CD1c-positive myeloid dendritic cell (primary cell): Measurements from ENCODE around the gene IRAK1BP1.
"Not testable (repeated sequence)": the region's sequence is repeated elsewhere in the genome, so short reads cannot be mapped to it uniquely, and the experiment has no call there.

Experiments used
- DNase-seq: peaks from one replicate; pipeline ENCODE4 v3.0.0-alpha.2; 2016; ENCODE audit errors: extremely low spot score

Gene IRAK1BP1

GRCh38 chr6:78867370-78868040 lies at the start of gene IRAK1BP1:
Gene IRAK1BP1 (plus strand): TSS chr6:78867551. CDS start chr6:78867577, 26 bp downstream.
- peak; percentile 68 for DNase-seq

GRCh38 chr6:78824045-78824444 lies 43.3 kb upstream of the IRAK1BP1 start:
- DNase-seq, result no peak

- no peak for DNase-seq
These were observed 37.9 kb upstream of the IRAK1BP1 start for GRCh38 chr6:78829407-78829806.

GRCh38 chr6:78830805-78831204 lies 36.5 kb upstream of the IRAK1BP1 start:
- DNase-seq, result no peak

GRCh38 chr6:78831492-78831891 lies 35.9 kb upstream of the IRAK1BP1 start:
- no peak for DNase-seq

GRCh38 chr6:78832091-78832808 lies 35.1 kb upstream of the IRAK1BP1 start:
- DNase-seq, result no peak

GRCh38 chr6:78835817-78836216 lies 31.5 kb upstream of the IRAK1BP1 start:
- no peak for DNase-seq

GRCh38 chr6:78836598-78836997 lies 30.8 kb upstream of the IRAK1BP1 start:
- no peak for DNase-seq

- no peak for DNase-seq
These were observed 26.2 kb upstream of the IRAK1BP1 start for GRCh38 chr6:78841111-78841510.

GRCh38 chr6:78842953-78843352 lies 24.4 kb upstream of the IRAK1BP1 start:
- no peak for DNase-seq

- DNase-seq, result no peak
These were observed 22.5 kb upstream of the IRAK1BP1 start for GRCh38 chr6:78844899-78845298.

- no peak for DNase-seq
These were observed 21.8 kb upstream of the IRAK1BP1 start for GRCh38 chr6:78845567-78845966.

GRCh38 chr6:78850621-78851020 lies 16.7 kb upstream of the IRAK1BP1 start:
- no peak for DNase-seq

- DNase-seq, result no peak
These were observed 16.2 kb upstream of the IRAK1BP1 start for GRCh38 chr6:78851156-78851555.

- DNase-seq, result no peak
These were observed 12.8 kb upstream of the IRAK1BP1 start for GRCh38 chr6:78854546-78854945.

GRCh38 chr6:78858339-78858938 lies 8.9 kb upstream of the IRAK1BP1 start:
- not testable (repeated sequence) for DNase-seq

- DNase-seq, result no peak
These were observed 5.8 kb upstream of the IRAK1BP1 start for GRCh38 chr6:78861509-78861908.

- DNase-seq, result no peak
These were observed 3.8 kb upstream of the IRAK1BP1 start for GRCh38 chr6:78863576-78863975.

GRCh38 chr6:78864957-78865356 lies 2.4 kb upstream of the IRAK1BP1 start:
- no peak for DNase-seq

- DNase-seq, result no peak
These were observed 356 bp upstream of the IRAK1BP1 start for GRCh38 chr6:78867020-78867369.

GRCh38 chr6:78868116-78868515 lies 765 bp downstream of the IRAK1BP1 start:
- no peak for DNase-seq

- no peak for DNase-seq
These were observed 8.2 kb downstream of the IRAK1BP1 start for GRCh38 chr6:78875505-78875904.

- DNase-seq, result no peak
These were observed 16.3 kb downstream of the IRAK1BP1 start for GRCh38 chr6:78883651-78884050.
